Right lobe of liver (tissue), 6 donors: Measurements from ENCODE around the gene DRP2. TPM values are rescaled to one million over a fixed set of nuclear protein-coding genes. Genes with fewer than 3 reads are reported as not detected.

Source experiments
- ATAC-seq, 4 donors: fragments of 200-7000 bp; cut with Tn5 transposase; one replicate each; pipeline ENCODE4 v1.9.1; 2020; ENCODE audit warnings: mild to moderate bottlenecking in 4 of 4, moderate library complexity in 4 of 4
- DNase-seq, 3 donors: peaks; one replicate each; pipeline ENCODE4 v3.0.0-alpha.2; 2020
- H3K27ac ChIP-seq, 3 donors: fragments of 200-600 bp; one replicate each; pipeline ENCODE4 v1.8.0; 2022
- H3K27me3 ChIP-seq, 2 donors: fragments of 200-600 bp; one replicate each; pipeline ENCODE4 v1.8.0; 2022
- H3K36me3 ChIP-seq, 4 donors: fragments of 200-600 bp; sonication (generic) in 1 of 4; one replicate each; pipeline versions ENCODE4 v1.5.1 to v1.8.0; 2017 to 2022; ENCODE audit warnings: control low read depth in 1 of 4
- H3K4me1 ChIP-seq, 4 donors: fragments of 200-600 bp; sonication (generic) in 1 of 4; one replicate each; pipeline versions ENCODE4 v1.5.1 to v1.8.0; 2017 to 2022; ENCODE audit warnings: control low read depth in 1 of 4
- H3K4me3 ChIP-seq, 3 donors: fragments of 200-600 bp; one replicate each; pipeline ENCODE4 v1.8.0; 2022
- H3K9me3 ChIP-seq, 4 donors: fragments of 200-600 bp; sonication (generic) in 1 of 4; one replicate each; pipeline versions ENCODE4 v1.5.1 to v1.8.0; 2017 to 2022; ENCODE audit warnings: control low read depth in 1 of 4
- CTCF ChIP-seq, 4 donors: fragments of 200-600 bp in 3 of 4; fragments of 450-650 bp in 1 of 4; IDR thresholded peaks; one replicate each; pipeline versions ENCODE4 v1.5.1 to v1.8.0; 2016 to 2022; ENCODE audit warnings: antibody characterized with exemption in 4 of 4, mild to moderate bottlenecking in 2 of 4
- POLR2A ChIP-seq: fragments of 450-650 bp; IDR thresholded peaks from one replicate; pipeline ENCODE4 v1.6.1; 2017; ENCODE audit warnings: antibody characterized with exemption, mild to moderate bottlenecking
- whole genome bisulfite sequencing: methylation state at CpG from one replicate; pipeline ENCODE4 v1.1.6; 2018; ENCODE audit warnings: low coverage, low lambda C conversion rate; ENCODE audit not compliant: insufficient coverage; ENCODE audit errors: missing lambda C conversion rate; 5-methylcytosine and 5-hydroxymethylcytosine counted together
- intact Hi-C, 2 donors: fragments of 100-400 bp; cut with DNase I; formaldehyde crosslinking; loops; one replicate each; pipeline versions ENCODE4 v1.11.2 to v1.14.1; 2022
- total RNA-seq, 6 experiments: library from RNA; depleted of rRNA in 2 of 6; stranded (reverse); fragments of >200 nt in 2 of 6; fragmentation: NEBNext Ultra II Directional in 3 of 6; extraction: Animal tissue kit (Norgen Biotek cat#: 25700) in 3 of 6; gene quantifications; one replicate each; pipeline versions ENCODE4 v1.1.0 to v1.2.4, GENCODE V29; 2016 to 2023
- donor health status: DM: no; HTN: yes; CAD: no.
- donor health status: DM: no; HTN: no; CAD: no.
- donor health status: DM: no; HTN: no; CAD: no.
- donor health status: DM: no; HTN: yes; CAD: no.
- donor health status: DM: no; HTN: yes; CAD: no.

Gene DRP2
- total RNA-seq, 6 experiments from 2014 or later = not detected

- no peak for ATAC-seq
- no peak for DNase-seq
- Histone ChIP-seq H3K27ac (no peak overlapping the region), H3K27me3 (no peaks in the 10 kb centered on the region), H3K36me3 (no peaks in the 10 kb centered on the region), H3K9me3 (no peaks in the 10 kb centered on the region), H3K4me3 (no peak overlapping the region), H3K4me1 (no peaks in the 10 kb centered on the region)
- intact Hi-C loops = no loop called here
- TF ChIP-seq POLR2A (no peak), CTCF (IDR thresholded peaks at IDR 0.05) (no peak)
- WGBS = 39% methylated on average over 2 of the region's 2 CpGs
These were observed 44.2 kb downstream of the DRP2 start for GRCh38 chrX:101263766-101264165.

GRCh38 chrX:101265869-101266428 lies 46.4 kb downstream of the DRP2 start:
- Histone ChIP-seq H3K4me3 (no peak overlapping the region), H3K4me1 (no peaks in the 10 kb centered on the region), H3K27ac (no peak overlapping the region), H3K27me3 (no peaks in the 10 kb centered on the region), H3K9me3 (no peaks in the 10 kb centered on the region), H3K36me3 (no peaks in the 10 kb centered on the region)
- no peak for TF ChIP-seq POLR2A
- TF ChIP-seq CTCF (IDR thresholded peaks at IDR 0.05) = no peak
- intact Hi-C loops = no loop called here
- 55% methylated on average over 5 of the region's 5 CpGs for WGBS
- ATAC-seq = peak in 3 of 4 donors; percentile 23 to 51 (median 26)
- no peak for DNase-seq

GRCh38 chrX:101274198-101274597 lies 54.6 kb downstream of the DRP2 start:
- Histone ChIP-seq H3K27ac (no peak overlapping the region), H3K4me3 (no peak overlapping the region), H3K27me3 (no peaks in the 10 kb centered on the region), H3K9me3 (no peaks in the 10 kb centered on the region), H3K4me1 (no peaks in the 10 kb centered on the region), H3K36me3 (no peaks in the 10 kb centered on the region)
- DNase-seq (no peak), ATAC-seq (no peak)
- WGBS = 81% methylated on average over 6 of the region's 6 CpGs
- intact Hi-C loops = no loop called here
- TF ChIP-seq POLR2A (no peak), CTCF (IDR thresholded peaks at IDR 0.05) (no peak)

- Histone ChIP-seq H3K27me3 (no peaks in the 10 kb centered on the region), H3K36me3 (no peaks in the 10 kb centered on the region), H3K4me3 (no peak overlapping the region), H3K9me3 (no peaks in the 10 kb centered on the region), H3K4me1 (no peaks in the 10 kb centered on the region), H3K27ac (no peak overlapping the region)
- TF ChIP-seq POLR2A (no peak), CTCF (IDR thresholded peaks at IDR 0.05) (no peak)
- intact Hi-C loops = no loop called here
- no peak for DNase-seq
- WGBS = 48% methylated on average over 2 of the region's 2 CpGs
- no peak for ATAC-seq
These were observed 56.7 kb downstream of the DRP2 start for GRCh38 chrX:101276238-101276637.

GRCh38 chrX:101287402-101287801 lies 67.8 kb downstream of the DRP2 start:
- H3K27ac ChIP-seq = no peak overlapping the region
- no peaks in the 10 kb centered on the region for H3K36me3 ChIP-seq
- WGBS = 0% methylated on average over 2 of the region's 2 CpGs
- no peaks in the 10 kb centered on the region for H3K9me3 ChIP-seq
- H3K4me3 ChIP-seq = no peak overlapping the region
- peak; percentile 51 to 67 (median 62) for TF ChIP-seq CTCF (IDR thresholded peaks at IDR 0.05)
- no peak for TF ChIP-seq POLR2A
- H3K4me1 ChIP-seq = no peaks in the 10 kb centered on the region
- peaks cover 0 to 8% of the 10 kb centered on the region in 2 donors for H3K27me3 ChIP-seq
- intact Hi-C loops = no loop called here
- ATAC-seq = peak; percentile 60 to 76 (median 74)
- DNase-seq = no peak
